ENCODE measurements around the gene AIMP1. TPM values are rescaled to one million over a fixed set of nuclear protein-coding genes. Genes with fewer than 3 reads are reported as not detected.

Gene AIMP1
- total RNA-seq, 2 experiments from 2014 or later: 69.3 to 79.2 TPM

Other genes starting within 250 kb of the AIMP1 start
- gene TBCK, start 341 bp upstream of the AIMP1 start, total RNA-seq: 10 to 100 TPM; 17.4 to 20.4 TPM
- not detected for gene GIMD1, start 52.2 kb downstream of the AIMP1 start, total RNA-seq

Measured in CD8-positive, alpha-beta T cell (primary cell).